HFFc6 (cell line): ENCODE results near the gene DUS2. TPM values are rescaled to one million over a fixed set of nuclear protein-coding genes. Genes with fewer than 3 reads are reported as not detected.

Source experiments
- DNase-seq: peaks from one replicate; pipeline ENCODE4 v3.0.0-alpha.2; 2018
- H3K27ac Mint-ChIP-seq: 2 replicates; pipeline ENCODE4 v1.8.0; 2020; ENCODE audit warnings: mild to moderate bottlenecking, mixed read lengths
- H3K27me3 Mint-ChIP-seq: 2 replicates; pipeline ENCODE4 v1.8.0; 2021; ENCODE audit warnings: mild to moderate bottlenecking, moderate library complexity, mixed read lengths; ENCODE audit not compliant: insufficient read depth
- H3K36me3 Mint-ChIP-seq: 2 replicates; pipeline ENCODE4 v1.8.0; 2021; ENCODE audit warnings: low read depth, mixed read lengths
- H3K4me1 Mint-ChIP-seq: 2 replicates; pipeline ENCODE4 v1.8.0; 2020; ENCODE audit warnings: low read depth, mixed read lengths
- H3K4me3 Mint-ChIP-seq: 2 replicates; pipeline ENCODE4 v1.8.0; 2020; ENCODE audit warnings: mild to moderate bottlenecking, moderate library complexity, mixed read lengths
- H3K9me3 Mint-ChIP-seq: 2 replicates; pipeline ENCODE4 v1.8.0; 2020; ENCODE audit warnings: mild to moderate bottlenecking, mixed read lengths
- CTCF ChIP-seq: fragments of 200-600 bp; sonication (generic); IDR thresholded peaks from 2 replicates; pipeline ENCODE4 v1.5.0; 2021; ENCODE audit warnings: antibody characterized with exemption, mild to moderate bottlenecking
- total RNA-seq, 6 experiments: library from RNA; stranded (reverse); fragmentation: NEBNext Ultra II Directional; extraction: Animal tissue kit (Norgen Biotek cat#: 25700); gene quantifications; 2 replicates in 1 of 6; 3 replicates in 5 of 6; pipeline ENCODE4 v1.2.3, GENCODE V29; 2021

Gene DUS2
- total RNA-seq, 6 experiments from 2014 or later, result 13.3 to 17.4 (median 15.9) TPM

DNA sequence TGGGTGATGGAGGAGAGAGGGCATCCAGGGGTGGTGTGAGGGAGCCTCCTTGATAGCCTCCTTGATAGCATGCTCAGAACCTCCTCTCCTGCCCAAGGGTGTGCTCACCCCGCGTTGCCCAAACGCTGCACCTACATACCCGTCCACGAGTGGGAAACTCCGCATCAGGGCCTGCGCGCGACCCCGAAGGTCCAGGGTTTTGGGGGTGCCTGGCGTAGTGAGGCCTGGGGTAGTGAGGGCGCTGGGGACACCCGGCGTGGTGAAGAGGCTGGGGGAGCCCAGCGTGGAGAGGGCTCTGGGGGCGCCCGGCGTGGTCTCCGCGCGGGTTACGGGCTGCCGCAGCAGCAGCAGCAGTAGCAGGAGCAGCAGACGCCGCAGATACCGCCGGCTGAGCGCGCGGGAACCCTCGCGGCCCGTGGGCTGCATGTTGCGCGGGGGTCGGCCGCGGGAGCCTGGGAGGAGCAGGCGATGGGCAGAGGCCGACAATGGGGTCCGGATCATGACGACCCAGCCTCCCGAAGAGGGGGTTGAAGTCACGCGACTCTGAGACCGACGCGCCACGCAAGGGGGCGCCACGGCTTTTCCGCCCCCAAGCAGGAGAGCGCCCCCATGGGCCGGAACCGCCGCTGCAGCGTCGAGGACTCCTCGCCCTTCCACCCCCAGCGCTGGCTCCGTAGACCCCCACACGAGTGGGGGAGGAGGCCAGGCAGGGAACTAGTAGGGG is 43.0 kb upstream of the DUS2 start, which contains the start of gene DPEP3:
Gene DPEP3 (minus strand): TSS at position 545 of the 724 bp plus-strand sequence. CDS start 119 bp downstream, at position 426.
- no peak for DNase-seq
- no peak within 1 kb of the TSS for H3K27ac Mint-ChIP-seq
- H3K36me3 Mint-ChIP-seq, result no peaks in the 10 kb centered on the region; the same call in 1 of the 2 replicates
- TF ChIP-seq CTCF, result peak; percentile 59
- H3K9me3 Mint-ChIP-seq, result no peaks in the 10 kb centered on the region
- peaks cover 11% of the 10 kb centered on the region for H3K27me3 Mint-ChIP-seq
- peaks cover 4% of the 10 kb centered on the region; the same call in 1 of the 2 replicates for H3K4me1 Mint-ChIP-seq
- no peak within 1 kb of the TSS for H3K4me3 Mint-ChIP-seq

GRCh38 chr16:67982011-67982696 is 40.9 kb upstream of the DUS2 start:
- no peaks in the 10 kb centered on the region; the same call in 1 of the 2 replicates for H3K36me3 Mint-ChIP-seq
- DNase-seq, result no peak
- H3K4me1 Mint-ChIP-seq, result peaks cover 5% of the 10 kb centered on the region; the same call in 1 of the 2 replicates
- peaks cover 4% of the 10 kb centered on the region; the same call in 1 of the 2 replicates for H3K27me3 Mint-ChIP-seq
- no peak overlapping the region for H3K27ac Mint-ChIP-seq
- TF ChIP-seq CTCF, result no peak
- no peaks in the 10 kb centered on the region for H3K9me3 Mint-ChIP-seq
- no peak overlapping the region for H3K4me3 Mint-ChIP-seq

DNA sequence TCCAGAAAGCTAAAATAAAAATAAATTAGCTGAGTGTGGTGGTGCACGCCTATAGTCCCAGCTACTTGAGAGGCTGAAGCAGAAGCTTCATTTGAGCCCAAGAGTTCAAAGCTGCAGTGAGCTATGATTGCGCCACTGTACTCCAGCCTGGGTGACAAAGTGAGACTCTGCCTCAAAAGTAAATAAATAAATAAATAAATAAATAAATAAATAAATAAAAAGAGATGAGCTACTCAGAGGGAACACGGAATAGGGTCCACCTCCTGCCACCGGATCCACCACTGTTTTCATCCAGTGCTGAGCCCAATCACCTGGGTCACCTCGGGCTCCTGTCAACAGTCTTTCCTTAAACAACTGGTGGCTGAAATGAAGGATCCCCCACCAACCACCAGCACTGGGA is 36.1 kb upstream of the DUS2 start:
- H3K4me1 Mint-ChIP-seq, result peaks cover 16% of the 10 kb centered on the region
- H3K9me3 Mint-ChIP-seq, result no peaks in the 10 kb centered on the region

DNA sequence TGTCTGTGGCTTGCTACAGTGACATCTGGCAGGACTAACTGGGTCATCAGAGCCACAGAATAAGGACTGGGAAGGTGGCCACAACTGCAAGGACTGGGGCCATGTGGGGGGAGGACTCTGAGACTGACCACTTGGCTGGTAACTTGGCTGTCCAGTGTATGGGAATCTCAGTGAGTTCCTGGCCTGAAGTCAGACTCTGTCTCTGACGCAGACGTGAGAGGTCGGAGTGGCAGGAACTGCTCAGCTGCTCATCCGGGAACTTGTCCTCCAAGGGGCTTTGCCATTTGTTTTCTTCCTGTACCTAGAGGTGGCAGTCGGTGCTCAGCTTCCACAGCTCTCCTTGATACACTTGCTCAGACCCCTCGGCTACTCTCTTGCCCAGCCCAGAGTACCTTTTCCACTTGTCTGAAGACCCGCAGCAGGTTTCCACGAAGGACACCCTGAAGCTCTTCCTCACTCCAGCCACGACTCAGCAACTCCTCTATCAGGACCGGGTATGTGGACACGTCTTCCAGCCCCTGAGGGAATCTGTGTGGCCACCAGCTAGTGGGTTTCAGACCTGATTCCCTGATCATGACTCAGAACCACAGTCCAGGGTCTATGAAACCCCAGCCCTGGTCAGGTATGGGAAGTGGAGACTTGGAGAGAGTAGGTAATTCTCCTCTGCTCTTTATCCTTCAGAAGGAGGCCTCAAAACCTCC is 35.5 kb upstream of the DUS2 start:
- Mint-ChIP-seq H3K36me3 (no peaks in the 10 kb centered on the region; the same call in 1 of the 2 replicates), H3K27ac (no peak overlapping the region), H3K4me1 (peaks cover 16% of the 10 kb centered on the region), H3K4me3 (no peak overlapping the region), H3K9me3 (no peaks in the 10 kb centered on the region), H3K27me3 (peaks cover 2% of the 10 kb centered on the region)
- DNase-seq, result peak; percentile 18
- TF ChIP-seq CTCF, result no peak

More for the DNA sequence above, 36.1 kb upstream of the DUS2 start:
- Mint-ChIP-seq H3K27me3 (peaks cover 2% of the 10 kb centered on the region), H3K36me3 (no peaks in the 10 kb centered on the region; the same call in 1 of the 2 replicates), H3K4me3 (no peak overlapping the region), H3K27ac (no peak overlapping the region)
- no peak for TF ChIP-seq CTCF
- DNase-seq, result no peak

- no peak overlapping the region for H3K27ac Mint-ChIP-seq
- H3K27me3 Mint-ChIP-seq, result peaks cover 2% of the 10 kb centered on the region
- no peaks in the 10 kb centered on the region for H3K9me3 Mint-ChIP-seq
- no peak overlapping the region for H3K4me3 Mint-ChIP-seq
- H3K36me3 Mint-ChIP-seq, result no peaks in the 10 kb centered on the region
- TF ChIP-seq CTCF, result no peak
- no peak for DNase-seq
- peaks cover 16% of the 10 kb centered on the region for H3K4me1 Mint-ChIP-seq
Measured at GRCh38 chr16:67988675-67989074, 34.4 kb upstream of the DUS2 start.
